CD4-positive, alpha-beta T cell treated with Interleukin-17A for 1 hour (primary cell): ENCODE data around the gene CHD6.

Experiments
- DNase-seq: peaks from one replicate; pipeline ENCODE4 v3.0.0-alpha.2; 2020

CHD6 gene, protein sequence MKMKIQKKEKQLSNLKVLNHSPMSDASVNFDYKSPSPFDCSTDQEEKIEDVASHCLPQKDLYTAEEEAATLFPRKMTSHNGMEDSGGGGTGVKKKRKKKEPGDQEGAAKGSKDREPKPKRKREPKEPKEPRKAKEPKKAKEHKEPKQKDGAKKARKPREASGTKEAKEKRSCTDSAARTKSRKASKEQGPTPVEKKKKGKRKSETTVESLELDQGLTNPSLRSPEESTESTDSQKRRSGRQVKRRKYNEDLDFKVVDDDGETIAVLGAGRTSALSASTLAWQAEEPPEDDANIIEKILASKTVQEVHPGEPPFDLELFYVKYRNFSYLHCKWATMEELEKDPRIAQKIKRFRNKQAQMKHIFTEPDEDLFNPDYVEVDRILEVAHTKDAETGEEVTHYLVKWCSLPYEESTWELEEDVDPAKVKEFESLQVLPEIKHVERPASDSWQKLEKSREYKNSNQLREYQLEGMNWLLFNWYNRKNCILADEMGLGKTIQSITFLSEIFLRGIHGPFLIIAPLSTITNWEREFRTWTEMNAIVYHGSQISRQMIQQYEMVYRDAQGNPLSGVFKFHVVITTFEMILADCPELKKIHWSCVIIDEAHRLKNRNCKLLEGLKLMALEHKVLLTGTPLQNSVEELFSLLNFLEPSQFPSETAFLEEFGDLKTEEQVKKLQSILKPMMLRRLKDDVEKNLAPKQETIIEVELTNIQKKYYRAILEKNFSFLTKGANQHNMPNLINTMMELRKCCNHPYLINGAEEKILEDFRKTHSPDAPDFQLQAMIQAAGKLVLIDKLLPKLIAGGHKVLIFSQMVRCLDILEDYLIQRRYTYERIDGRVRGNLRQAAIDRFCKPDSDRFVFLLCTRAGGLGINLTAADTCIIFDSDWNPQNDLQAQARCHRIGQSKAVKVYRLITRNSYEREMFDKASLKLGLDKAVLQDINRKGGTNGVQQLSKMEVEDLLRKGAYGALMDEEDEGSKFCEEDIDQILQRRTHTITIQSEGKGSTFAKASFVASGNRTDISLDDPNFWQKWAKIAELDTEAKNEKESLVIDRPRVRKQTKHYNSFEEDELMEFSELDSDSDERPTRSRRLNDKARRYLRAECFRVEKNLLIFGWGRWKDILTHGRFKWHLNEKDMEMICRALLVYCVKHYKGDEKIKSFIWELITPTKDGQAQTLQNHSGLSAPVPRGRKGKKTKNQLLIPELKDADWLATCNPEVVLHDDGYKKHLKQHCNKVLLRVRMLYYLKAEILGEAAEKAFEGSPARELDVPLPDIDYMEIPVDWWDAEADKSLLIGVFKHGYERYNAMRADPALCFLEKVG (N-terminal part only)

DNA sequence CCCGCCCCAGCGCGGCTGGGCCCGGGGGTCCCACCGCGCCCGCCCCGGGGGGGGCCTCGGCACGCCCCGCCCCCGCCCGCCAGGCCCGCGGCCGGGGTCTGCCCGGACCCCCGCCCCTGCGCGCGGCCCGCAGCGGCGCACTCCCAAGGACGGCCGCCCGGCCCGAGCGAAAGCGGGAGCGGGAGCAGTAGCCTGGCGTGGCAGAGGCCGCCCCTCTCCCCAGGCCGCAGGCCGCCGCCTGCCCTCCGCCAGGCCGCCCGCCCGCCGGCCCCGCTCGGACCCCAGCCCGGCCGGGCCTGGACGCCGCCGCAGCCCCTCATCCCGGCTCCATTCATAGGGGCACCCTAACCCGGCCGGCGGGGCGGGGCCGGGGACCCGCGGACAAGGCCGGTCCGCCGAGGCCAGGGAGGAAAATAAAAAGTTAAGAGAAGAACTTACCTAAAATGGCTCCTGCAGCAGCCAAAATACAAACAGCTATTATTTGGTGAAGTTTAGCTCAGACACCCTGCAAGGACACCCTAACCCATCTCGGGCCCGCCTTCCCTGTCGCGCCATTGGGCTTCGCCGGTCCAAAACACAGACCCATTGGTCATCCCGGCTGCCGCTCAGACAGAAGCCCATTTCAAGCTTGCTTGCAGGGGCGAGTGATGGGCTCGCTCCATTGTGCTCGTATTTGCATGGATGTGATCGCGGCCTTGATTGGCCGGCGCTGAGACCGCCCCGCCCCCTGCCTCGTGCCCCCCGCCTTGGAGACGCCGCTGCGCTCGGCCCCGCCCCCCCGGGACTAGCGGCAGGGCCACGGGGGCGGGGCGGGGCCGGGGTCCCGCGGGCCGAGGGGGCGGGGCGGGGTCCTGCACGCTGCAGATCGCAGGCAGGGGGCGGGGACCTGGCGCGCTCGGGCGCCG is at the start of gene CHD6:
Gene CHD6 (minus strand): TSS at position 476 of the 905 bp plus-strand sequence. CDS start 67,040 bp downstream, outside the sequence.
- peak; percentile 100 for DNase-seq

DNA sequence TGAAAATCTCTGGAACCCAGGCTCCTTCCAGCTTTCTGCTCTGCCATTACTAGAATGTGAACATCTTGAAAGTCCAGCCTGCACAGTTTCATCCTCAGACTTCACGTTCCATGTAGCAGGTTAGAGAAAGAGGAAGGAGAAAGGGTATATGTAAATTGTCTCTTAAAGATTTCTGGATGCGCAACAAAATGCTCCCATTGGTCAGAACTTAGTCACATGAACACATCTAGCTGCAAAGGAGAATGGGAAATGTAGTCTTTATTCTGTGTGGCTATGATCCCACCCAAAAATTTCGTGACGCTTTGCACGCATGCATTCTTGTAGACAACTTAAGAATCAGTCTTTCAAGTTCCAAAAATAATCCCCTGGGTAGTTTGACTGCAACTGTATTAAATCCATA is 46.4 kb upstream of the CHD6 start:
- DNase-seq, result no peak

DNA sequence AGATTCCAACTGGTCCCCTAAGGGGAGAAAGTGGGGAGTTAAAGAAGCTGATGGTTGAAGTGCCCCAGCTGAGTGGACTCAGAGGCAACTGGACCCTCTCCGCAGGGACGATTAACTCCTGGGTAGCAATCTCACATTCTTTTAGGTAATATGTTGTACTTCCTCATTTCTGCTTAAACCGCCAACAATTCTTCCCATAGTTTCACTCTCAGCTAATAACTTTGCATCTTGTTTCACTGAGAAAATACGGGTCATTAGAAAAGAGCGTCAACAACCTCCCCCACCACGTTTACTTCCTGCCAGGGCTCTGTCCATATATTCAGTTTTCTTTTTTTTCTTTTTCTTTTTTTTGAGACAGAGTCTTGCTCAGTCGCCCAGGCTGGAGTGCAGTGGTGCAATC is 39.5 kb upstream of the CHD6 start:
- no peak for DNase-seq

DNA sequence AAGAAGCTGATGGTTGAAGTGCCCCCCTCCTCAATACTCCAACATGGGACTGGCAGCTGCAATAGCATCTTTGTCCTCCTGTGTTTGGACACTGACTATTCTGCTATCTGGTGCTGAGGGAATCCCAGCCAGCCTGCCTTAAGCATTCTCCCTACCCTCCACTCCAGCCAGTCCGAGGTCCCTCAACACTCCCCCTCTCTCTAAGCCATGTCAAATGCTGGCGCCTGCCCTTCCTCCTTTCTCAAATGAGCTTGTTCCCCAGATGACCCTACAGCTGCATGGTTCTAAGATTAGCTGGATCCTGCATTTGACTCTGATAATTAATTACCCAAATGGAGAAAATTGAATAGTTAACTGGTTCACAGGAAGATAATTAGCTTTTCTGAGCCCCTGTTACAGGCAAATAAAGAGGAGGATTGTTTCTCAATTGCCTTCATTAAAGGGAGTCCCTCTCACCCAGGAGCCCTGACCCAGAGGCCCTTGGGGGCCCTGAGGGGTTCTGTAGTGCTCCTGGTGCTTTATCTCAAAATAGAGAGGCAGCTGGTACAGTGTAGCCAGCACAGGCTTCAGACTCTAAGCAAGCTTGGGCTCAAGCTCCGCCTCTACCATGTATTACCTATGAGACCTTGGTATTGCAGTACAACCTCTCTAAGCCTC is 37.9 kb upstream of the CHD6 start:
- DNase-seq, result no peak

DNA sequence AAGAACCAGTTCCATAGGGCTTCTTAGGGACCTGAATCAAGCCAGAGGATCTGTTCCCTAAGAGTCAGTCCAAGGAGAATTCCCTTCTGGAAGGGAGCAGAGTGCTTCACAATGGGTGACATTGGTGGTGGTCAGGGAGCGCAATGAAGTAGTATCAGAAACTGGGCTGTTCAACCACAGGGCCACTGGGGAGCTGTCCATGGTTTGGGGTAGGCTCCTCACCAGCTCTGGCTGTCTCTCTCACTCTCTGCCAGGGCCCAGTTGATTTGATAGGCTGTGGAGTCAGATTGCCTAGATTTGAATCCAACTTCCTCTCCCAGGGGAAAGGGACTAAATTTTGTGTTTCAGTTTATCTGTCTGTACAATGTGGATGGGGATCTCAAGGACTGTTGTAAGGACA is 36.7 kb upstream of the CHD6 start:
- DNase-seq, result no peak

DNA sequence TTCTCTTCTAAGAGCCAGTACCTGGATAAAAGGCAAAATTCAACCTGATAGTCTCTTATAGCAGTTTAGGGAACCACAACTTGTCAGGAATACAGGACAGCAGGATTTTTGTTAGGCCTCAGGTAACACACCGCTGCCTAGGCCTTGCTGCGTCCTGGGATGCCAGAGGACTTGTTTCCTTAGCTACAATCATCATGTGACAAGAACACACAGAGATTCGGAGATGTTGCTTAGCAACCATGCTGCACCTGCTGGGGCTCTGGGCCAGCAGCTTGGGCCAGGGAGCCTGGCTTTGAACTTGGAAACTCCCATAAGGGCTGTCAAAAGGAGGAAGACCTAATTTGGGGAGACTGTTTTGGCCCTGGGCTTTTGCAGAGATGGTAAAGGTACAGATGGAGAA is 36.1 kb upstream of the CHD6 start:
- no peak for DNase-seq

DNA sequence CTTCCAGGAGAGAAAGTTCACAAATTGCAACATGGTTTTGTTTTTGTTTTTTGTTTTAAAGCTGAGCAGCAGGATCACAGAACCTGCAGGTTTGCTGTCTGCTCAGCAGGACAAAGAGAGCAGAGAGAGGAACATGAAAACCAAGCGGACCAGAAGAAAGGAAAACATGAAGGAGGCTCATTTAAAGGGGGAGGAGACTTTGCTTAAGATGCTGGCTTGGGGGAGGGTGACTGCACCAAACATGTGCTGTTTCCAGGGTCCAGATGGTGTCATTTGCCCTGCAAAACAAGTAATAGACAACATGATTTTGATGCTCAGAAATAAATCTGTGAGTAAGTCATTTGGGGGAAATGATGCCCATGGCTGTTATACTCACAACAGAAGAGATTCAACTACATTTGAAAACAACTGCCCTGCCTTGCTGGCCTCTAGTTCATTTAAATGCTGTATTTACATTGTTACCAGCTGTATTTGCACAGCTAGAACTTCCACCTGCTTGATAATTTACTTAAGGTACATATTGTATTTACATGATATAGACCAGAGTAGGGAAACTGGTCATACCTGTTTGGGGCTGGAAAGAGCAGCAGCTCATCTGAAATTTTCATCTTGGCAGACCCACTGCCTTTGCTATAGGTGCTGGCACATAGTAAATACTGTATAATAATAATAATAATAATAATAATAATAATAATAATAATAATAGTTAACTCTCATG is 32.2 kb upstream of the CHD6 start:
- no peak for DNase-seq

DNA sequence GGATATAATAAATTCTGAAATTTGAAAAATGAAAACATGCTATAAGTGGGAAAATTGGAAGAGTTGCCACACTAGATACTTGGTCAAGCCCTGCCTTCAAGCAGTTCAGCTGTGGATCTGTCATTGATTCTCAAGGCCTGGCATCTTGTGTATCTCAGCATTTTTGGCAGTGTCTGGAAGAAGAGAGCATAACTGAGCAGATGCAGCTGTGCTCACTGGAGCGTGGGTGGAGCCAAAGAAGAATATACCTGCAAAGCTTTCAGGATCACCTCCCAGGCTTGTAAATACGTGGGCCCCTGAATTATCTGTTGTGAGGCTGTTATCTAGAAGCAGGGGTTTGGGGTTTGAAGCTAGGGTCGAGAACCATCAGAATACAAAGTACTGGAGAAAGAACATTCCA is 31.3 kb upstream of the CHD6 start:
- DNase-seq, result no peak

DNA sequence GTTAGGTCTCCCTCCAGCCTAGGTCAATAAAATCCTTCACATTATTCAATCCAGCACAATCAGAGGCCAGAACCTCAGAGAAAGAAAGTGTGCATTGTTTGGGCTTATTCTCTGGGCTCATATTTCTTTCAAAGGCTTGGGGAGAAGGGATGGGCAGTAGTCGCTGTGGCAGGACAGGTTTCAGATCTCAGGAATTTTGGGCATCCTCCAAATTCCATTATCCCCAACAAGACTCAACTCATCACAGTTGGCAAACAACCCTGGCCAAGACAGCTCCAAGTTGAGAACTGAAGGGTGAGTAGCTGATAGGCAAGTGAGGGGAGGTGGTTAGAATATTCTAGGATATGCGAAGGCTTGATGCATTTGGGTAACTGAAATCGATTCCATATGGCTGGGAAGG is 27.2 kb upstream of the CHD6 start:
- no peak for DNase-seq

DNA sequence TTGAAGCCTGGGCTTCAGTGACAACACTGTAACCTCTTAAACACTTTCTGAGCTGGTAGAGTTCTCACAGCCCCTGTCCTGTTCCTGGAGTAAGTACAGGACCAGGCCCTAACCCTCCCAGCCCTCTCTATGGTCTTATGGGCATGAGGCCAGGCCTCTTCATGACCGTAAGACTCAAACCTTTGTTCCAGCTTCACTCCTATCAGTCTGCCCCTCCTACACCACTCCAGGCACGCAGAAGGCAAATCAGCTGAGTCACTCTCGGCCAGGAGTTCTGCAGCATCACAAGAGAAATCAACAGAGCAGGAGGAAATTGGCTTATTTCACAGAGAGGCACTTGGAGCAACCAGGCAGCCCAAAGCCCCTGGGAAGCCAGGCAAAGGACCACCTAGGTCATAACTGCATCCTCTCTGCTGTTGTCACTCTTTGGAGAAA is 25.3 kb upstream of the CHD6 start:
- no peak for DNase-seq

DNA sequence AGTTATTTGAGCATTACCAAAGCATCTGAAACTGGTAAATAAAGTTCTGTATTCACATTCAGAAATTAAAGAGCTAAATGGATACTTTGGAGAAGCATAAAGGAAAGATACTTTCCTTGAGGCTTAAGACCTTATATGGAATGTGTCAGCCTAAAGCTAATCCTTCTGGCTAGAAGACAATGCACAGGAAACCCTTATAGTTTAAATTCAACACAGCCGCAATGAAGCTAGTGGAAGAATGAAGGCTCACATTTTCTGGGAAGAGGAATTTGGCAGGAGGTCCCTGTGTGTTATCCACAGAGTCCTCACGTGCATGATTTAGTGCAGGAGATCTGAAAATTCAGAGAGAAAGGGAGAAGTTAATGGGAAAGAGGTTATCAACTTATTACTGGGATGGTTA is 21.5 kb upstream of the CHD6 start:
- no peak for DNase-seq

DNA sequence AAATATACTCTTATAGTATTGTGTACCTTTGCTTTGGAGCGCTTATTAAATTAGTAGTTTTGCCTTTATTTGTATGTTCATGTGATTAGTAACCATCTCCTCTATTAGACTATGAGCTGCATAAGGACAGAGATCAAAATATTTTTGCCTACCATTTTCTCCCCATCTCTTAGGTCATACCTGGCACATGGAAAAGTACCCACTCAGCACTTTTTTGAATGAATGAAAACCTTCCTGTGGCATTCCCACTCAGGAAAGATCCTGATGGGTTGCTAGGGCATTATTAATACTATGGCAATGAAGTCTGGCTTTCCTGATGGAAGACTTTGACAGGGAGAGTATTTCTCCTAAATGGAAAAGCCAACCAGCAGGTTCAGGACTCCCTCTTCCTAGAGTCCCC is 20.3 kb upstream of the CHD6 start:
- DNase-seq, result no peak

DNA sequence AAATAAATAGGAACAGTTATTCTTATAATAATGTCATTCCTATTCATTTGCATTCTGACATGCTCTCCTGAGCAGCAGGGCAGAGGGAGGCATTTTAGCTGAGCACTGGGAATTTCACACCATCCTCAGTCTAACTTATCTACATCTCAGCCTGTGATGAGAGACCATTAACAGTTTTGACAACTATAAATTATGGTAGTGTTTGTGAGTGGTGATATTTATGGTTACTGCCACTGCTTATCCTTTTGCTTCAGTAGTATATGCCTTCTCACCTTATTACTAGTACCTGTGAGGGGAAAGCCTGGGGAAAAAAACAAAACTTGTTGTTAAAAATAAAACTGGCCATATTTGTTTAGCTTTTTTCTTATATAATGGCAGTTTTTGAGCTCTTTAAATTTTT is 17.0 kb upstream of the CHD6 start:
- no peak for DNase-seq

DNA sequence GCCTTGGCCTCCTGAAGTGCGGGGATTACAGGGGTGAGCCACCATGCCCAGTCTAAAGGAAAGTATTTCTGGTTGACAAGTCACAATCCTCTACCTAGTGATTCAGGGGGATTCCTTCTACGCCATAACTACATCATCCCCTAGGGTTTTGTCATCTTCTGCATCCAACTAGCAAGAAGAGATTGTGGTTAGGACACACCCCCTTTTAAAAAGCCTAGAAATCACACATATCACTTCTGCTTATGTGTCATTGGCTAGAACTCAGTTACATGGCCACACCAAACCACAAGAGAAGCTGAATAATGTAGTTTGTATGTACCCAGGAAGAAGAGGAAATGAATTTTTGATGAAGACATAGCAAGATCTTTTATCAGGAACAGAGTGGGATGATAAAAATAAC is 14.7 kb upstream of the CHD6 start:
- peak; percentile 28 for DNase-seq

DNA sequence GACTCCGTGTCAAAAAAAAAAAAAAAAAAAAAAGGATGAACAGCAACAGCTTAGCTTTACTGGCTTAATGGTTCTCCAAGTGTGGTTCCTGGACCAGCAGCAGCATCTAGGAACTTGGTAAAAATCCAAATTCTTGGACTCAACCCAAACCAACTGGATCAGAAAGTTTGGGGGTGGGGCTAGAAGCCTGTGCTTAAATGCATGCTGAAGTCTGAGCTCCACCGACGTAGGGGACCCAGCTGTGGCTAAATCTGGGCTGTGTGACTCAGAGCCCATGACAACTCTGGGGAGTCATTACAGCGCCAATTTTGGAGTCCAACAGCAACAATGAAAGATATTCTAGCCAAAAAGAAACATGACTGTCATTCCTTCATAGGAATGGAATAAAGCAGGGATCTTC is 13.6 kb upstream of the CHD6 start:
- DNase-seq, result no peak

DNA sequence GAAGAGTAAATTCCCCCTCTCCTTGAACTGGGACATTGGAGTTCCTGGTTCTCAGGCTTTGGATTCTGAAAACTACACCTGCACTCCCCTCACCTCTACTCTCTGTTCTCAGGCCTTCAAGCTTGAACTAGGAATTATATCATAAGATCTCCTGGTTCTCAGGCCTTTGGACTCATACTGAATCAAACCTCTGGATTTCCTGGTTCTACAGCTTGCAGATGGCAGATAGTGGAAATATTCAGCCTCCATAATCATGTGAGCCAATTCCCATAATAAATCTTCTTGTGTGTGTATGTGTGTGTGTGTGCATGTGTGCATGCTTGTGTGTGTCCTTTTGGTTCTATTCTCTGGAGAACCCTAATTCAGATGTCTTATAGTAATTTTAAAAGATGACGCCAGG is 12.7 kb upstream of the CHD6 start:
- no peak for DNase-seq

DNA sequence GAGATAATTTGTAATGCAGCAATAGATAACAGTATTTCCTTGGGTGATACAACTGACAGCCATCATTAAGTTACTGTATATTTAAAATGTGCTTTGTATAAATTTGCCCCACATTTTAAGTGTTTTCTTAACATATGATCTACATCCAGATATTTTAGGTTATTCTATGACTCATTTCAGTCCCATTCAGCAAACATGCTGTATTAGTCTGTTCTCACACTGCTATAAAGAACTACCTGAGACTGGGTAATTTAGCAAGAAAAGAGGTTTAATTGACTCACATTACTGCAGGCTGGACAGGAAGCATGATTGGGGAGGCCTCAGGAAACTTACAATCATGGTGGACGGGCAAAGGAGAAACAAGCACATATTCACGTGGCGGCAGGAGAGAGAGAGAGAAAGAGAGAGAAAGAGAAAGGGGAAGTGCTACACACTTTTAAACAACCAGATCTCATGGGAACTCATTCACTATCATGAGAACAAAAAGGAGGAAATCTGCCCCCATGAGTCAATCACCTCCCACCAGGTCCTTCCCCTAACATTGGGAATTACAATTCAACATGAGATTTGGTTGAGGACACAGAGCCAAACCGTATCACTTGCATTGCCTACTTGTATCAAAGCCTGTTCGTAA is 9.6 kb upstream of the CHD6 start:
- DNase-seq, result no peak

DNA sequence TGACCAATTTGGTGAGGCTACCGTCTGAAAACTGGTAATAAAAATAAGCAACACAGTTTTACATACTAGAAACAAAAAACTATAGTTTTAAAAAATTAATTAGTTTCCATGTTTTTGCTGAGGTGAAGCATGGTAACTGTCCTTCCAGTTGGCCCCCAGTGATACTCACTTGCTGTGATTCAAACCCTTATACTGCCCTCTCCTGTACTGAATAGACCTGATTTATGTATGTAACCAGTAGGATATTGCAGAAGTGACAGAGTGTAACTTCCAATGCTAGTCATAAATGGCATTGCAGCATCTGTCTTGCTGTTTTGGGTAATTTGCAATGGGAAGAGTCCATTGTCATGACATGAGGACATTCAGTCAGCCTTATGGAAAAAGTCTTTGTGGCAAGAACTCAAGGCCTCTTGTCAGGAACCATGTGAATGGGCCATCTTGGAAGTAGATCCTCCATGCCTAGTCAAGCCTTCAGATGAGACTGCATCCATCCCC is 8.9 kb upstream of the CHD6 start:
- no peak for DNase-seq

DNA sequence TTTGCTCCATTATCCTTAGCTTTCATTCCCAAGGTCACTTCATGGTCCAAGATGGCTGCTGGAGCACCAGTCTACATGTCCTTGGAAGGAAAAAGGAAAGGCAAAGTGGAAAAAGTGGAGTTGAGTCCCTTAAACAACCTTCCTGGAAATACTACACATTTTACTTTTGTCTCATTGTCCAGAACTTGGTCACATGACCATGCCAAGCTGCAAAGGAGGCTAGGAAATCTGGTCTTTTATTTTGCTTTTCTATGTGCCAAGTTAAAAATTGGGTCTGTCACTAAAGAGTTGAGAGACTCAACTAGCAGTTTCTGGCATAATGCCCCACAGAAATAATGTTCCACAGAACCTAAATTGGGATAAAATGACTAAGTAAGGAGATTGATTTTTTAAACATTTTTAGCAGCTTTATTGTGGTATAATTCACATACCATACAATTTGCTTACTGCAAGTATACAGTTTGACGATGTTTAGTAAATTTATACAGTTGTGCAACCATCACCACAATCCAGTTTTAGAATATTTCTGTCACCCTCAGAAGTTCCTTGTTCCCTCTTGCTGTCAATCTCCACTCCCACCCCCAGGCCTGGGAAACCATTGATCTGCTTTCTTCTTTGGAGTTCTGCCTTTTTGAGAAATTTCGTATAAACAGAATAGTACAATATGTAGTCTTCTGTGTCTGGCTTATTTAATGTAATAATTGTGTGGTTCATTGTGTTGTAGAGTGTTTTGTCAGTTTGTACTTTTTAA is 5.6 kb upstream of the CHD6 start:
- DNase-seq, result no peak
